Liver (tissue), 9 donors: ENCODE data around the gene PRCD. TPM values are rescaled to one million over a fixed set of nuclear protein-coding genes. Genes with fewer than 3 reads are reported as not detected.

ENCODE experiments used
- DNase-seq: peaks from one replicate; pipeline ENCODE4 v3.0.0-alpha.2; 2017; ENCODE audit warnings: low spot score
- H3K27ac ChIP-seq, 2 donors: one replicate each; pipeline ENCODE4 v1.7.0; 2013; ENCODE audit warnings: inconsistent platforms in 2 of 2, low read length in 2 of 2, control low read depth in 1 of 2, low read depth in 1 of 2, mild to moderate bottlenecking in 1 of 2
- H3K27me3 ChIP-seq, 4 donors: one replicate each; pipeline versions ENCODE4 v1.6.1 to v1.7.0; 2013; ENCODE audit warnings: low read length in 3 of 4, inconsistent platforms in 1 of 4, mild to moderate bottlenecking in 1 of 4, moderate library complexity in 1 of 4; ENCODE audit not compliant: control insufficient read depth in 4 of 4, insufficient read depth in 4 of 4
- H3K36me3 ChIP-seq, 4 donors: one replicate each; pipeline versions ENCODE4 v1.6.1 to v1.7.0; 2013; ENCODE audit warnings: low read length in 3 of 4, mild to moderate bottlenecking in 3 of 4, low read depth in 1 of 4, moderate library complexity in 1 of 4; ENCODE audit not compliant: control insufficient read depth in 4 of 4, insufficient read depth in 3 of 4
- H3K4me1 ChIP-seq, 4 donors: one replicate each; pipeline versions ENCODE4 v1.6.1 to v1.7.0; 2013; ENCODE audit warnings: low read length in 3 of 4, mild to moderate bottlenecking in 3 of 4, moderate library complexity in 1 of 4; ENCODE audit not compliant: control insufficient read depth in 4 of 4, insufficient read depth in 4 of 4
- H3K4me3 ChIP-seq, 3 donors: one replicate each; pipeline versions ENCODE4 v1.6.1 to v1.7.0; 2013; ENCODE audit warnings: low read length in 3 of 3, control low read depth in 1 of 3, low read depth in 1 of 3, mild to moderate bottlenecking in 1 of 3
- H3K9ac ChIP-seq, 2 donors: one replicate each; pipeline ENCODE4 v1.7.0; 2013; ENCODE audit warnings: low read length in 2 of 2, mild to moderate bottlenecking in 2 of 2, moderate library complexity in 2 of 2, control low read depth in 1 of 2, low read depth in 1 of 2
- H3K9me3 ChIP-seq, 4 donors: one replicate each; pipeline versions ENCODE4 v1.6.1 to v1.7.0; 2013; ENCODE audit warnings: low read length in 3 of 4; ENCODE audit not compliant: control insufficient read depth in 4 of 4
- CTCF ChIP-seq: fragments of 150-350 bp; IDR thresholded peaks from 2 replicates; pipeline ENCODE4 v1.5.1; 2017; ENCODE audit warnings: improper control_type of control experiment, low read depth, low read length; ENCODE audit not compliant: missing input control
- EGR1 ChIP-seq, 2 donors: IDR thresholded peaks; 2 replicates each; pipeline ENCODE4 v1.6.1; 2016 to 2018; ENCODE audit warnings: antibody characterized with exemption in 2 of 2, low read depth in 2 of 2
- FOXA1 ChIP-seq: IDR thresholded peaks from 2 replicates; pipeline ENCODE4 v1.6.1; 2016; ENCODE audit warnings: antibody characterized with exemption
- FOXA2 ChIP-seq: IDR thresholded peaks from 2 replicates; pipeline ENCODE4 v1.6.1; 2016; ENCODE audit warnings: antibody characterized with exemption
- GABPA ChIP-seq, 2 donors: IDR thresholded peaks in 1 of 2; conservative IDR thresholded peaks in 1 of 2; 2 replicates each; pipeline ENCODE4 v1.6.1; 2016; ENCODE audit warnings: antibody characterized with exemption in 2 of 2, mild to moderate bottlenecking in 1 of 2, moderate library complexity in 1 of 2
- HNF4A ChIP-seq, 2 donors: conservative IDR thresholded peaks; 2 replicates each; pipeline ENCODE4 v1.6.1; 2016; ENCODE audit warnings: antibody characterized with exemption in 2 of 2, mild to moderate bottlenecking in 2 of 2
- HNF4G ChIP-seq: IDR thresholded peaks from 2 replicates; pipeline ENCODE4 v1.6.1; 2016; ENCODE audit warnings: antibody characterized with exemption
- JUND ChIP-seq, 2 donors: IDR thresholded peaks; 2 replicates each; pipeline ENCODE4 v1.6.1; 2016; ENCODE audit warnings: antibody characterized with exemption in 2 of 2
- MAX ChIP-seq: IDR thresholded peaks from 2 replicates; pipeline ENCODE4 v1.6.1; 2016; ENCODE audit warnings: antibody characterized with exemption
- NR2F2 ChIP-seq: IDR thresholded peaks from 2 replicates; pipeline ENCODE4 v1.6.1; 2016; ENCODE audit warnings: antibody characterized with exemption
- RAD21 ChIP-seq, 2 donors: IDR thresholded peaks; 2 replicates each; pipeline ENCODE4 v1.6.1; 2016; ENCODE audit warnings: antibody characterized with exemption in 2 of 2, mild to moderate bottlenecking in 2 of 2
- RXRA ChIP-seq, 2 donors: IDR thresholded peaks; 2 replicates each; pipeline ENCODE4 v1.6.1; 2017 to 2018; ENCODE audit warnings: antibody characterized with exemption in 2 of 2, mild to moderate bottlenecking in 1 of 2
- SP1 ChIP-seq: IDR thresholded peaks from 2 replicates; pipeline ENCODE4 v1.6.1; 2018; ENCODE audit warnings: antibody characterized with exemption, mild to moderate bottlenecking
- TAF1 ChIP-seq: conservative IDR thresholded peaks from 2 replicates; pipeline ENCODE4 v1.6.1; 2016; ENCODE audit warnings: antibody characterized with exemption, mild to moderate bottlenecking
- YY1 ChIP-seq: IDR thresholded peaks from 2 replicates; pipeline ENCODE4 v1.6.1; 2016; ENCODE audit warnings: antibody characterized with exemption, mild to moderate bottlenecking
- WGBS: extraction: QIAGEN DNeasy Blood & Tissue Kit; methylation state at CpG from one replicate; pipeline ENCODE4 v1.1.7; 2013; 5-methylcytosine and 5-hydroxymethylcytosine counted together
- polyA plus RNA-seq, 2 donors: library from polyadenylated mRNA; stranded (reverse) in 1 of 2; unstranded in 1 of 2; fragments of 200-250 nt in 1 of 2; fragments of >200 nt in 1 of 2; fragmentation: Nextera tagmentation in 1 of 2; extraction: Ambion mirVana in 1 of 2; gene quantifications; one replicate each; pipeline versions ENCODE4 v1.2.1 to v1.2.3, GENCODE V29; 2013 to 2015
- total RNA-seq, 2 donors: library from RNA; depleted of rRNA; stranded (reverse); fragments of >200 nt; gene quantifications; one replicate each; pipeline ENCODE4 v1.2.3, GENCODE V29; 2014
- TF ChIP-seq, protein P1 (sequence below): IDR thresholded peaks from 2 replicates; pipeline ENCODE4 v1.6.1; 2016; ENCODE audit warnings: antibody characterized with exemption
- TF ChIP-seq, protein P2 (sequence below): IDR thresholded peaks from 2 replicates; pipeline ENCODE4 v1.6.1; 2016; ENCODE audit warnings: antibody characterized with exemption, mild to moderate bottlenecking
- TF ChIP-seq, protein P3 (sequence below): IDR thresholded peaks from 2 replicates; pipeline ENCODE4 v1.6.1; 2016; ENCODE audit warnings: antibody characterized with exemption
- donor health status: healthy.
- donor health status: healthy.
- donor health status: healthy.
- donor health status: healthy.
- donor health status: healthy.

The PRCD gene
- total and polyA plus RNA-seq, 4 donors = 0.63 to 1.0 (median 0.75) TPM; not detected in 1

DNA sequence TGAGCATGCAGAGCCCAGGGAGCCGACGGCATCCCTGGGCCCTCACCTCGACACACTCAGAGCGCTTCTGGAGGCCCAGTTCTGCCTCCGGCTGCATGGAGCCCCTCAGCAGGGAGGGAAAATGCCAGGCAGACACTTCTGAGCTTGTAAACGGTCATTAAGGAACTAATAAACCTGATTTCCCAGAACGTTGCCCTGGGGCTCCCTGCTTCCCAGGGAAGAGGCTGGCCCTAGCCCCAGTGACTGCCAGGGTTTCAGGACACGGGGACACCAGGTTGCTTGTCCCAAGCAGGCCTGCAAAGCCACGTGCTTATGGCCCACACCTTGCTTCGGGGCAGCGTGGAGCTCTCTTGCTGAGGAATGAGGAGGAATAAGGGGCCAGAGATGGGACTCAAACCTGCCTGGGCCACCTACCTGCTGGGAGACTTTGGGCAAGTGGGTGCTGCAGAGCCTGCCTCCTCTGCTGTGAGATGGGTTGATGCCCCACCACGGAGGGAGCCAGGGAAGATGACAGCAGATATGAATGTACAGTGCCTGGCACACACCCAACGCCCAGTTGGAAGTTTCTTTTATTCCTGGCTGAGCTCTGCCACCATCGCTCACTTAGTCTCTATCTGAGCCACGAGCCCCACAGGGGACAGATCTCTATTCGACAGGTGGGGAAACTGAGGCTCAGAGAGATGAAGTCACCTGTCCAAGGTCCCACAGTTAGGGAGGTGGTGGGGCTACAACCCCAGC, 44.0 kb upstream of the PRCD start (continued):
- TF ChIP-seq, protein P1, sequence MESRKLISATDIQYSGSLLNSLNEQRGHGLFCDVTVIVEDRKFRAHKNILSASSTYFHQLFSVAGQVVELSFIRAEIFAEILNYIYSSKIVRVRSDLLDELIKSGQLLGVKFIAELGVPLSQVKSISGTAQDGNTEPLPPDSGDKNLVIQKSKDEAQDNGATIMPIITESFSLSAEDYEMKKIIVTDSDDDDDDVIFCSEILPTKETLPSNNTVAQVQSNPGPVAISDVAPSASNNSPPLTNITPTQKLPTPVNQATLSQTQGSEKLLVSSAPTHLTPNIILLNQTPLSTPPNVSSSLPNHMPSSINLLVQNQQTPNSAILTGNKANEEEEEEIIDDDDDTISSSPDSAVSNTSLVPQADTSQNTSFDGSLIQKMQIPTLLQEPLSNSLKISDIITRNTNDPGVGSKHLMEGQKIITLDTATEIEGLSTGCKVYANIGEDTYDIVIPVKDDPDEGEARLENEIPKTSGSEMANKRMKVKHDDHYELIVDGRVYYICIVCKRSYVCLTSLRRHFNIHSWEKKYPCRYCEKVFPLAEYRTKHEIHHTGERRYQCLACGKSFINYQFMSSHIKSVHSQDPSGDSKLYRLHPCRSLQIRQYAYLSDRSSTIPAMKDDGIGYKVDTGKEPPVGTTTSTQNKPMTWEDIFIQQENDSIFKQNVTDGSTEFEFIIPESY = no peak
- TF ChIP-seq, protein P2, sequence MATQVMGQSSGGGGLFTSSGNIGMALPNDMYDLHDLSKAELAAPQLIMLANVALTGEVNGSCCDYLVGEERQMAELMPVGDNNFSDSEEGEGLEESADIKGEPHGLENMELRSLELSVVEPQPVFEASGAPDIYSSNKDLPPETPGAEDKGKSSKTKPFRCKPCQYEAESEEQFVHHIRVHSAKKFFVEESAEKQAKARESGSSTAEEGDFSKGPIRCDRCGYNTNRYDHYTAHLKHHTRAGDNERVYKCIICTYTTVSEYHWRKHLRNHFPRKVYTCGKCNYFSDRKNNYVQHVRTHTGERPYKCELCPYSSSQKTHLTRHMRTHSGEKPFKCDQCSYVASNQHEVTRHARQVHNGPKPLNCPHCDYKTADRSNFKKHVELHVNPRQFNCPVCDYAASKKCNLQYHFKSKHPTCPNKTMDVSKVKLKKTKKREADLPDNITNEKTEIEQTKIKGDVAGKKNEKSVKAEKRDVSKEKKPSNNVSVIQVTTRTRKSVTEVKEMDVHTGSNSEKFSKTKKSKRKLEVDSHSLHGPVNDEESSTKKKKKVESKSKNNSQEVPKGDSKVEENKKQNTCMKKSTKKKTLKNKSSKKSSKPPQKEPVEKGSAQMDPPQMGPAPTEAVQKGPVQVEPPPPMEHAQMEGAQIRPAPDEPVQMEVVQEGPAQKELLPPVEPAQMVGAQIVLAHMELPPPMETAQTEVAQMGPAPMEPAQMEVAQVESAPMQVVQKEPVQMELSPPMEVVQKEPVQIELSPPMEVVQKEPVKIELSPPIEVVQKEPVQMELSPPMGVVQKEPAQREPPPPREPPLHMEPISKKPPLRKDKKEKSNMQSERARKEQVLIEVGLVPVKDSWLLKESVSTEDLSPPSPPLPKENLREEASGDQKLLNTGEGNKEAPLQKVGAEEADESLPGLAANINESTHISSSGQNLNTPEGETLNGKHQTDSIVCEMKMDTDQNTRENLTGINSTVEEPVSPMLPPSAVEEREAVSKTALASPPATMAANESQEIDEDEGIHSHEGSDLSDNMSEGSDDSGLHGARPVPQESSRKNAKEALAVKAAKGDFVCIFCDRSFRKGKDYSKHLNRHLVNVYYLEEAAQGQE = no peak

- Histone ChIP-seq H3K27me3 (no peaks in the 10 kb centered on the region), H3K9ac (no peak overlapping the region), H3K9me3 (no peaks in the 10 kb centered on the region), H3K36me3 (no peaks in the 10 kb centered on the region), H3K4me1 (peaks cover 10 to 42% (median 26%) of the 10 kb centered on the region in 4 donors), H3K27ac (no peak overlapping the region), H3K4me3 (no peak overlapping the region)
- WGBS = 90% methylated on average over 6 of the region's 6 CpGs
- TF ChIP-seq FOXA1 = no peak
- TF ChIP-seq CTCF = no peak
- TF ChIP-seq JUND (IDR thresholded peaks at IDR 0.05) = no peak
- no peak for TF ChIP-seq HNF4G
- TF ChIP-seq MAX = no peak
- no peak for TF ChIP-seq TAF1
- no peak for TF ChIP-seq SP1
- no peak for TF ChIP-seq HNF4A (conservative IDR thresholded peaks at IDR 0.05)
- no peak for TF ChIP-seq GABPA (IDR thresholded peaks at IDR 0.05 in 1 of 2, conservative IDR thresholded peaks at IDR 0.05 in 1 of 2)
- TF ChIP-seq FOXA2 = no peak
- TF ChIP-seq, protein P3, sequence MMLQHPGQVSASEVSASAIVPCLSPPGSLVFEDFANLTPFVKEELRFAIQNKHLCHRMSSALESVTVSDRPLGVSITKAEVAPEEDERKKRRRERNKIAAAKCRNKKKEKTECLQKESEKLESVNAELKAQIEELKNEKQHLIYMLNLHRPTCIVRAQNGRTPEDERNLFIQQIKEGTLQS = no peak
- TF ChIP-seq, protein P1 = no peak
- no peak for TF ChIP-seq YY1
- TF ChIP-seq RAD21 (IDR thresholded peaks at IDR 0.05) = no peak
- no peak for TF ChIP-seq RXRA (IDR thresholded peaks at IDR 0.05)
- TF ChIP-seq, protein P2 = no peak
- no peak for TF ChIP-seq EGR1 (IDR thresholded peaks at IDR 0.05; ENCODE audit: low read depth in 2 of 2)
- no peak for TF ChIP-seq NR2F2
- DNase-seq = no peak
Observed at GRCh38 chr17:76496464-76496863, 43.4 kb upstream of the PRCD start.
